SW 1271 (cell line): ENCODE data around the gene KDM8.

ENCODE experiments used
- DNase-seq, 2 experiments: peaks; one replicate each; lab custom pipeline; 2025; lab: John Stamatoyannopoulos, UW

KDM8 gene

GRCh38 chr16:27268376-27269299, 65.3 kb downstream of the KDM8 start, which contains the start of gene NSMCE1:
Gene NSMCE1, minus strand, starts transcription at chr16:27268772. Its CDS starts 11,202 bp downstream, at chr16:27257570.
- DNase-seq: peak; percentile 69 to 82

- DNase-seq: no peak
These were observed 66.2 kb downstream of the KDM8 start for GRCh38 chr16:27269300-27270150.

GRCh38 chr16:27270349-27270748, 67.0 kb downstream of the KDM8 start:
- DNase-seq: no peak
